Activated T-cell treated with anti-CD3 and anti-CD28 coated beads, Interleukin-2, amount 50 U/mL, for 4 hours (primary cell): Measurements from ENCODE around the gene DOCK2. TPM values are rescaled to one million over a fixed set of nuclear protein-coding genes. Genes with fewer than 3 reads are reported as not detected.

Experiments used
- total RNA-seq, 3 donors: library from RNA; stranded (reverse); gene quantifications; one replicate each; pipeline ENCODE4 v1.2.1, GENCODE V29; 2021

DOCK2 gene
- total RNA-seq, 3 donors from 2014 or later = 128 to 134 (median 132) TPM

Other genes with a start within 250 kb of the DOCK2 start
- gene SPDL1, start 53.5 kb upstream of the DOCK2 start, total RNA-seq = 10 to 100 TPM; 19.1 to 22.3 (median 21.3) TPM